NT2/D1 (cell line): ENCODE data around the gene ADH6.
"Not testable (repeated sequence)": the region's sequence is repeated elsewhere in the genome, so short reads cannot be mapped to it uniquely, and the experiment has no call there.

ENCODE experiments used
- DNase-seq: peaks from one replicate; pipeline ENCODE4 v3.0.0-alpha.2; 2011; ENCODE audit warnings: low read depth, low spot score
- H3K27me3 ChIP-seq: 2 replicates; pipeline ENCODE4 v1.6.0; 2011; ENCODE audit warnings: mild to moderate bottlenecking; ENCODE audit not compliant: insufficient read length, insufficient read depth
- H3K36me3 ChIP-seq: 2 replicates; pipeline ENCODE4 v1.6.1; 2011; ENCODE audit warnings: mild to moderate bottlenecking, low read length, mixed read lengths; ENCODE audit not compliant: insufficient read depth, insufficient read length
- H3K4me1 ChIP-seq: 2 replicates; pipeline ENCODE4 v1.5.1; 2011; ENCODE audit not compliant: insufficient read depth, insufficient read length
- H3K4me3 ChIP-seq: 2 replicates; pipeline ENCODE4 v1.5.1; 2011; ENCODE audit warnings: low read depth; ENCODE audit not compliant: insufficient read length
- H3K9ac ChIP-seq: 2 replicates; pipeline ENCODE4 v1.6.0; 2011; ENCODE audit warnings: low read depth; ENCODE audit not compliant: insufficient read length
- H3K9me3 ChIP-seq: 2 replicates; pipeline ENCODE4 v1.5.1; 2011; ENCODE audit warnings: mild to moderate bottlenecking, low read length; ENCODE audit not compliant: insufficient read depth
- SUZ12 ChIP-seq: IDR thresholded peaks from 2 replicates; pipeline ENCODE4 v1.6.1; 2011; ENCODE audit not compliant: insufficient read length, insufficient read depth; ENCODE audit errors: extremely low read depth
- YY1 ChIP-seq: IDR thresholded peaks from 2 replicates; pipeline ENCODE4 v1.6.1; 2011; ENCODE audit not compliant: insufficient read length, insufficient read depth
- ZNF274 ChIP-seq: IDR thresholded peaks from 2 replicates; pipeline ENCODE4 v1.6.1; 2011; ENCODE audit warnings: mild to moderate bottlenecking, low read depth, low read length

Gene ADH6

DNA sequence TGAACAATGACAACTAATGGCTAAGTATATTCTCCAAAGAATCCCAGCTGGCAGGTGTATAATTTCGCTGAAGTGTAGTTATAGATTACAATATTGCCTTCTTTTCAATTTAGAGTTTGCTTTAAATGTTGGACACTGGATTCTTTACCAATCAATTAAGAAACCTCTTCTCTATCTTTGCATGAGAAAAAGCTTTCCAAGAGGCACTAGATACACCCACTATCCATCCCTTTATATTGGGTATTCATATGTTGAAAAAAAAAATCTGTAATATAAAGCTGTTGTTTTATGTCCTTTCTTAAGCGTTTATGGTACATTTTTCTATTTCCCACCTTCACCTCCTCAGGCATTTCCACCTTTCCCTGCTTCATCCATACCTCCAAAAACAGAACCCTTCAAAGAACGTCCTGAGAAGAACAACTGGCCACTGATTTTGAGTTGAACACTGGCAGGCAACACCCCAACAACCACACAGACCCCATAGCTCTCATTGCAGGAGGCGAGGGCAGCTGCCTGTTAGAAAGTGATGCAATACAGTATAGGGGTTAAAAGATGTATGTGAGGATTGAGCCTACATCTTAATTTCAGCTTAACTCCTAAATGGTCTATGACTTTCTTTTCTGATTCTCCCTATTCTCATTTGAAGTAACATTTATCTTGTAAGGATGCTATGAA lies 11.8 kb downstream of the ADH6 start:
- Histone ChIP-seq H3K9me3 (no peaks in the 10 kb centered on the region), H3K36me3 (no peaks in the 10 kb centered on the region), H3K9ac (no peak overlapping the region), H3K27me3 (no peaks in the 10 kb centered on the region), H3K4me1 (no peaks in the 10 kb centered on the region), H3K4me3 (no peak overlapping the region)
- no peak for TF ChIP-seq ZNF274
- no peak for DNase-seq

DNA sequence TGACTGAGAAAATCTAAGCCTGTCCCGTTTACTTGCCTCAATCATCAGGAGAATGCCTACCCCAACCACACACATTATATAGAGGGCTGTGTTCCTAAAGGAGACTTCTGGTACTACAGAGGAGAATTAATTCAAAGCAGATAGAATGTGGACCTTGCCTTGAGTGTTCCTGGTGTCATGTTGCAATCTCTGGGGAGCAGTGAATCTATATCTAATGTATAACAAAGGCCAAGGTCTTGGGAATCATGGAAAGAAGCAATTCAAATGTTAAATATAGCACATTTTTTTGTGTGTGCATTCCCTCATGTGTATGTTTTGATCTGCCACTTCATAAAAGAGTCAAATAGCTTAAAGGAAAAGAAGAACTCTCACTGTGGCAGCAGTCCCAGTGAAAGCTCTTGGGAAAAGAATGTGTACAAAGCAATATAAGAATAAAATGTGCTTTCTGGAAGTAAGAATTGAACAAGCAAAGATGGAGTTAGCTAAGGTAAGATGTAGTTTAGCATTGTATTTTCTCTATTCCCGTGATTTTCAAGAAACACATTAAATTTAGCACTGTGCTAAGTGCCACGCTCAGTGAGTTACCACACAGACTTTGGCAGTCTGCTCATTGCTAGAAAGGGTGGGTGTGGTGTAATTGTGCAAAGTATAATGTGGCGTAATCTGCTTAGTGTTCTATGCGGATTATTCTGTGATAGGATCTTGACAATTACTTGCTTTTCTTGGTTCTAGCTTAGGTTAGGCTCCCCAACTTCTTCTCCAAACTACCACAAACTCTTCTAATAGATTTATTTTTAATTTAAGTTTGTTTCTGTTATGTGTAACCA lies 13.7 kb downstream of the ADH6 start:
- H3K9ac ChIP-seq, result no peak overlapping the region
- no peak for DNase-seq
- TF ChIP-seq ZNF274 (no peak), SUZ12 (no peak), YY1 (no peak)
- no peaks in the 10 kb centered on the region for H3K4me1 ChIP-seq
- no peaks in the 10 kb centered on the region for H3K27me3 ChIP-seq
- H3K4me3 ChIP-seq, result no peak overlapping the region
- no peaks in the 10 kb centered on the region for H3K36me3 ChIP-seq
- no peaks in the 10 kb centered on the region for H3K9me3 ChIP-seq

DNA sequence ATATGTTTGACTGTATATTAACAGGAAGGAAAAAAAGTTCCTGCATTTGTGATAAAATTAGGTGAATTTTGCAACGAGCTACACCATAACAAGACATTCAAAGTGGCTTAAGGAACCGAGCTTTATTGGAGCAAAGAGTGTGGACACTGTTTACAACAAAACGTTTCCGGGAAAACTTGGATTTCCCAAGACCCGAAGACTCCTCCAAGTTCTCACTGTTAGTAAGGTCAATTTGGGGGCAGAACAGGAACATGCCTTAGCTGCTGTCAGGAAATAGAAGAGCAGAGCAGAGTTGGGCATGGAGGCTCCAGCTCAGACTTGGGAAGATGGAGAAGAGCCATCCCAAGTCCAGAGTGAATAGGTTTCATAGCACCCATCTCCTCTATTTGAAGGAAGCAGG lies 16.5 kb downstream of the ADH6 start:
- H3K4me3 ChIP-seq, result no peak overlapping the region
- no peak for TF ChIP-seq YY1
- TF ChIP-seq SUZ12, result no peak
- no peak overlapping the region for H3K9ac ChIP-seq
- no peaks in the 10 kb centered on the region for H3K4me1 ChIP-seq
- no peak for DNase-seq
- H3K27me3 ChIP-seq, result no peaks in the 10 kb centered on the region
- H3K9me3 ChIP-seq, result no peaks in the 10 kb centered on the region
- no peaks in the 10 kb centered on the region for H3K36me3 ChIP-seq

DNA sequence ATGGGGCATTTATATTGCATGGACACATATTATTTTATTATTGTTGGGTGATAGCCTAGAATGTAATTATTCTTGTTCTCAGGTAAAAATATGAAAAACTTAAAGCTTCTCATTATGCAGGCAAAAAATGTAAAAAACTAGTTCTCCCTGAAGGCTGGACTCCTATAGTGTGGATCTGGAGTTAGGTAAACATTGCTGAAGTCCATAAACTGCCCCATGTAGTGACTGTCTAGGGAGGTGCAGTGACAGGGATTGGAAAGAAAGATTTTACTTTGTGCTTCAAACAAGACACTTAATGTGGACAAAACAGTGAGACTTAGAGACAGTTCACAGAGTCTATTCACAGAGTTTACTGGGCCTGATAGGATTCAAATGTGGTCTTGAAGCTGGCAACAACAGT lies 17.0 kb downstream of the ADH6 start:
- TF ChIP-seq SUZ12 (no peak), YY1 (no peak), ZNF274 (no peak)
- Histone ChIP-seq H3K4me3 (no peak overlapping the region), H3K4me1 (no peaks in the 10 kb centered on the region), H3K9ac (no peak overlapping the region), H3K36me3 (no peaks in the 10 kb centered on the region), H3K9me3 (no peaks in the 10 kb centered on the region), H3K27me3 (no peaks in the 10 kb centered on the region)
- DNase-seq, result no peak

DNA sequence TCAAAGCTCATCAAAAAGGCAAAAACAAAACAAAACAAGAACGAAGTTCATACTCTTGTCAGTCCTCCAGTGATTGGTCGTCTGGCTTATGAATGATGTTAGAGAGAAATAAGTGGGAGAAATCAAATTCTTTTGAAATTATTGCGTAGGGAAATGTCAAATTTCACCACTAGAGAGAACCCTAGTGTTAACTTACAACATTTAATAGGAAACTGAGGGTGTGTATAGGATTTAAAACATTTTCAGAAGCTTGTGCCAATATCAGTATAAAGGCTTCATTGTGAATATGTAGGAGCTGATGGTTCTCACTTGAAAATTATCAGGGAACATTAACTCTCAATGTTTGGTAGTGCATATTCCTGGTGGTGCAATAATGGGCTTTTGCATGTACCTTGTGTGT lies 17.4 kb downstream of the ADH6 start:
- H3K4me1 ChIP-seq, result no peaks in the 10 kb centered on the region
- DNase-seq, result no peak
- no peak for TF ChIP-seq SUZ12
- TF ChIP-seq ZNF274, result no peak
- H3K9ac ChIP-seq, result no peak overlapping the region
- H3K9me3 ChIP-seq, result no peaks in the 10 kb centered on the region
- H3K27me3 ChIP-seq, result no peaks in the 10 kb centered on the region
- H3K36me3 ChIP-seq, result no peaks in the 10 kb centered on the region
- H3K4me3 ChIP-seq, result no peak overlapping the region

DNA sequence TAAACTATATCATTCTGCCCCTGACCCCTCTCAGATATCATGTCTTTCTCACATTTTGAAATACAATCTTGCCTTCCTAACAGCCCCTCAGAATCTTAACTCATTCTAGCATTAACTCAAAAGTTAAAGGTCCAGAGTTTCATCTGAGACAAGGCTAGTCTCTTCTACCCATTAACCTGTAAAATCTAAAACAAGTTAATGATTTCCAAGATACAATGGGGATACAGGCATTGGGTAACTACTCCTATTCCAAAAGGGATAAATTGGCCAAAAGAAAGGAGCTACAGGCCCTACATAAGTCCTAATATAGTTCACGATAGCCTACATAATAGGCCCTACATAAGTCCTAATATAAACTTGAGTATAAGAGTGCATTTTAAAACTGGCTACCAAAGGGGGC lies 18.9 kb downstream of the ADH6 start:
- TF ChIP-seq YY1 (no peak), SUZ12 (no peak), ZNF274 (no peak)
- DNase-seq, result no peak

DNA sequence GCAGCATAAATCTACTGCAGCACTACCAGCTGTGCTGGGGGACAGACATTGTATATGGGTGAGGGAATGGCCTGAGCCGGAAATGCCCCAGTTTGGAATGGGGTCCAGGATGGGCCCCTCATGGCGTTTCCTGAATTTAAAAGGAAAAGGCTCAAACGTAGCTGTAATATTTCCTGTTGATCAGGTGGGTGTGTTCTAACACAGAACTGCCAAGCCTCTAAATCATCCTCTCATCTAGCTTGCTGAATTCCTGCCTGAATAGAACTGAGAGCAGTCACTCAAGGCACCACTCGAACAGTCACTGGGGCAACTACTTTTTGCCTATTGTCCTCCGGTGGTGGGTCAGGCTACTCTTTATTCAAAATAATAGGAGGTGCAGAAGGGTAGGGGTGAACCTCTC lies 28.7 kb downstream of the ADH6 start:
- Histone ChIP-seq H3K27me3 (no peaks in the 10 kb centered on the region), H3K9me3 (no peaks in the 10 kb centered on the region), H3K9ac (no peak overlapping the region), H3K36me3 (no peaks in the 10 kb centered on the region), H3K4me3 (no peak overlapping the region), H3K4me1 (no peaks in the 10 kb centered on the region)
- no peak for DNase-seq
- TF ChIP-seq ZNF274, result no peak
- TF ChIP-seq SUZ12, result no peak
- TF ChIP-seq YY1, result no peak

More for the DNA sequence above, 18.9 kb downstream of the ADH6 start:
- Histone ChIP-seq H3K9me3 (no peaks in the 10 kb centered on the region), H3K27me3 (no peaks in the 10 kb centered on the region), H3K9ac (no peak overlapping the region), H3K4me1 (no peaks in the 10 kb centered on the region), H3K4me3 (no peak overlapping the region), H3K36me3 (no peaks in the 10 kb centered on the region)

GRCh38 chr4:99189900-99190299 lies 29.1 kb downstream of the ADH6 start:
- DNase-seq, H3K4me1 ChIP-seq, H3K4me3 ChIP-seq, H3K27me3 ChIP-seq, H3K9me3 ChIP-seq, H3K36me3 ChIP-seq, H3K9ac ChIP-seq: not testable (repeated sequence)
